WTC11 (cell line): Measurements from ENCODE around the gene IRF2. TPM values are rescaled to one million over a fixed set of nuclear protein-coding genes. Genes with fewer than 3 reads are reported as not detected.
A peak's percentile ranks its signal among the peaks of the same experiment; 100 is the strongest.

Experiments used
- ATAC-seq: fragments of 200-7000 bp; cut with Tn5 transposase; 2 replicates; pipeline ENCODE4 v1.10.0; 2021; ENCODE audit warnings: mild to moderate bottlenecking, moderate library complexity
- CTCF ChIA-PET: fragments of 300-600 bp; sonication (Branson Sonifier 250); formaldehyde crosslinking; loops from one replicate; lab custom pipeline; 2021; ENCODE audit warnings: antibody characterized with exemption; lab: Charles Lee
- POLR2A ChIA-PET: fragments of 350-600 bp; sonication (Branson Sonifier 250); formaldehyde crosslinking; loops from one replicate; lab custom pipeline; 2021; ENCODE audit warnings: antibody characterized with exemption; lab: Charles Lee
- DNase-seq: peaks from one replicate; pipeline ENCODE4 v3.0.0; 2021; ENCODE audit warnings: low spot score
- H3K27ac Mint-ChIP-seq: 2 replicates; pipeline ENCODE4 v1.8.0; 2021; ENCODE audit warnings: mixed read lengths
- H3K27me3 Mint-ChIP-seq: 2 replicates; pipeline ENCODE4 v1.8.0; 2021; ENCODE audit warnings: low read depth, mild to moderate bottlenecking, moderate library complexity, mixed read lengths
- H3K36me3 Mint-ChIP-seq: 2 replicates; pipeline ENCODE4 v1.8.0; 2021; ENCODE audit warnings: mixed read lengths
- H3K4me1 Mint-ChIP-seq: 2 replicates; pipeline ENCODE4 v1.8.0; 2022; ENCODE audit warnings: mixed read lengths
- H3K4me3 Mint-ChIP-seq: 2 replicates; pipeline ENCODE4 v1.8.0; 2021; ENCODE audit warnings: mild to moderate bottlenecking, moderate library complexity, mixed read lengths
- H3K9me3 Mint-ChIP-seq: 2 replicates; pipeline ENCODE4 v1.8.0; 2021; ENCODE audit warnings: mixed read lengths
- AR ChIP-seq: fragments of 250-450 bp; sonication (Bioruptor Pico); IDR thresholded peaks from 2 replicates; pipeline ENCODE4 v1.9.0; 2021; ENCODE audit warnings: mild to moderate bottlenecking
- ATF1 ChIP-seq: sonication (generic); formaldehyde crosslinking; IDR thresholded peaks from 2 replicates; pipeline ENCODE4 v1.8.1; 2023; ENCODE audit warnings: mild to moderate bottlenecking, moderate library complexity, missing genetic modification reagents
- EMX1 ChIP-seq: fragments of 250-450 bp; sonication (Bioruptor Pico); IDR thresholded peaks from 2 replicates; pipeline ENCODE4 v1.8.0; 2021; ENCODE audit warnings: mild to moderate bottlenecking
- ETV6 ChIP-seq: sonication (generic); formaldehyde crosslinking; IDR thresholded peaks from 2 replicates; pipeline ENCODE4 v1.8.1; 2022; ENCODE audit warnings: mild to moderate bottlenecking, missing genetic modification reagents
- FOXP4 ChIP-seq: sonication (generic); formaldehyde crosslinking; IDR thresholded peaks from 2 replicates; pipeline ENCODE4 v1.8.0; 2022; ENCODE audit warnings: mild to moderate bottlenecking, missing genetic modification reagents
- GABPB1 ChIP-seq: sonication (generic); formaldehyde crosslinking; IDR thresholded peaks from 2 replicates; pipeline ENCODE4 v1.8.1; 2023; ENCODE audit warnings: mild to moderate bottlenecking, missing genetic modification reagents
- JUN ChIP-seq: sonication (generic); formaldehyde crosslinking; IDR thresholded peaks from 2 replicates; pipeline ENCODE4 v1.8.0; 2023; ENCODE audit warnings: mild to moderate bottlenecking, missing genetic modification reagents
- KAT7 ChIP-seq: sonication (generic); formaldehyde crosslinking; IDR thresholded peaks from 2 replicates; pipeline ENCODE4 v1.8.1; 2023; ENCODE audit warnings: missing genetic modification reagents, mild to moderate bottlenecking, borderline replicate concordance
- NFE2L1 ChIP-seq: sonication (generic); formaldehyde crosslinking; IDR thresholded peaks from 2 replicates; pipeline ENCODE4 v1.8.1; 2023; ENCODE audit warnings: missing genetic modification reagents
- NFYB ChIP-seq: sonication (generic); formaldehyde crosslinking; conservative IDR thresholded peaks from 2 replicates; pipeline ENCODE4 v1.8.0; 2022; ENCODE audit warnings: low read depth, missing genetic modification reagents
- NR2C2 ChIP-seq: sonication (generic); formaldehyde crosslinking; IDR thresholded peaks from 2 replicates; pipeline ENCODE4 v1.8.0; 2022; ENCODE audit warnings: mild to moderate bottlenecking, missing genetic modification reagents
- RORB ChIP-seq: fragments of 250-450 bp; sonication (Bioruptor Pico); IDR thresholded peaks from 2 replicates; pipeline ENCODE4 v1.9.0; 2021; ENCODE audit warnings: mild to moderate bottlenecking
- ZBTB43 ChIP-seq: sonication (generic); formaldehyde crosslinking; IDR thresholded peaks from 2 replicates; pipeline ENCODE4 v1.8.1; 2023; ENCODE audit warnings: mild to moderate bottlenecking, missing genetic modification reagents
- ZNF138 ChIP-seq: sonication (generic); formaldehyde crosslinking; conservative IDR thresholded peaks from 2 replicates; pipeline ENCODE4 v1.8.1; 2022; ENCODE audit warnings: mild to moderate bottlenecking, moderate library complexity, missing genetic modification reagents
- ZNF219 ChIP-seq: sonication (generic); formaldehyde crosslinking; IDR thresholded peaks from 2 replicates; pipeline ENCODE4 v1.8.0; 2023; ENCODE audit warnings: missing genetic modification reagents, mild to moderate bottlenecking, borderline replicate concordance
- total RNA-seq: library from RNA; stranded (reverse); gene quantifications from 3 replicates; pipeline ENCODE4 v1.2.3, GENCODE V29; 2021
- TF ChIP-seq, protein P1 (sequence below): sonication (generic); formaldehyde crosslinking; IDR thresholded peaks from 2 replicates; pipeline ENCODE4 v1.8.1; 2023; ENCODE audit warnings: mild to moderate bottlenecking, missing genetic modification reagents, moderate library complexity
- TF ChIP-seq, protein P2 (sequence below): fragments of 250-450 bp; sonication (Bioruptor Pico); IDR thresholded peaks from 2 replicates; pipeline ENCODE4 v1.8.0; 2021; ENCODE audit warnings: mild to moderate bottlenecking
- TF ChIP-seq, protein P3 (sequence below): sonication (generic); formaldehyde crosslinking; IDR thresholded peaks from 2 replicates; pipeline ENCODE4 v1.8.0; 2022; ENCODE audit warnings: mild to moderate bottlenecking, missing genetic modification reagents

IRF2 gene
- total RNA-seq, 1 experiment from 2014 or later: 11.8 TPM

DNA sequence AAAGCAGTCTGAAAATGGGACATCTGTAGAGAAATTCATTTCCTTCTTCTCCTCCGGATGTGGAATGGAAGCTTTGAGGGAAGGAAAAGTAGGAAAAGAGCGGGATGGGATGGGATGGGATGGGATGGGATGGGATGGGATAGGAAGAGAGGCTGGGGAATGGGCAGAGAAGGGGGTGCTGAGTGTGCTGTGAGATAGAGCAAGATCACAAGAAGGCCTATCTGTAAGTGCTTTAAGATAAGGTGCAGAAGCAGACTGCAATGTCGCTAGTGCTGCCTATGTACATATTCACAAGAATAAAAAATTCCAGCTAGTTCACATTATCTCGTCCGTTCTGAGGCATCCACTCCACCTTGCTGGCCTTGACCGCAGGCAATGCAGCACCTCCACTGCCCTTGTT lies 86.2 kb downstream of the IRF2 start (continued):
- TF ChIP-seq EMX1 (CRISPR knock-in tag) (no peak), GABPB1 (no peak), ZBTB43 (CRISPR knock-in tag) (no peak), ZNF219 (no peak), KAT7 (no peak), RORB (CRISPR knock-in tag) (no peak), AR (no peak), FOXP4 (CRISPR knock-in tag) (no peak), ETV6 (CRISPR knock-in tag) (no peak), ATF1 (CRISPR knock-in tag) (no peak), NFE2L1 (no peak), ZNF138 (CRISPR knock-in tag) (no peak)
- TF ChIP-seq, protein P1, sequence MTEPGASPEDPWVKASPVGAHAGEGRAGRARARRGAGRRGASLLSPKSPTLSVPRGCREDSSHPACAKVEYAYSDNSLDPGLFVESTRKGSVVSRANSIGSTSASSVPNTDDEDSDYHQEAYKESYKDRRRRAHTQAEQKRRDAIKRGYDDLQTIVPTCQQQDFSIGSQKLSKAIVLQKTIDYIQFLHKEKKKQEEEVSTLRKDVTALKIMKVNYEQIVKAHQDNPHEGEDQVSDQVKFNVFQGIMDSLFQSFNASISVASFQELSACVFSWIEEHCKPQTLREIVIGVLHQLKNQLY (CRISPR knock-in tag): no peak

DNA sequence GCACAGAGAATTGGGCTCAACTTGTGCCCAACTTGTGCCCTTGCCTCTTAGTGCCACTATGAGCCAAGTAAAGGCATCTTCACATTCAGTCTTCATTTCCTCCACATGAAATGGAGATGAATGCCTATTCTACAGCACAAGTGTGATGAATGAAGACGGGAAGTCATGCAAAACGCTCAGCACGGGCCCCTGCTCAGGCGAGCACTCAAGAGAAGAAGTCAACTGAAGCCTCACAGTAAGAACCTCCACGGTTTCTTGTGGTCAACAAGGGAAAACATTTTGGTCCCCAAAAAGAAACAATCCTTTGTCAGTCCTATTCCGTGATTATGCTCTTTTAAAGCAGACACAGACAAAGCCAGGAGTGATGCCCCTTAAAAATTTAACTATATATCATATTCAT lies 87.0 kb downstream of the IRF2 start:
- ChIA-PET POLR2A (no interaction called here), CTCF (no interaction called here)
- DNase-seq (no peak), ATAC-seq (no peak)
- TF ChIP-seq NFYB (CRISPR knock-in tag) (no peak), NR2C2 (CRISPR knock-in tag) (no peak), FOXP4 (CRISPR knock-in tag) (no peak), JUN (CRISPR knock-in tag) (no peak), GABPB1 (no peak)
- TF ChIP-seq, protein P2, sequence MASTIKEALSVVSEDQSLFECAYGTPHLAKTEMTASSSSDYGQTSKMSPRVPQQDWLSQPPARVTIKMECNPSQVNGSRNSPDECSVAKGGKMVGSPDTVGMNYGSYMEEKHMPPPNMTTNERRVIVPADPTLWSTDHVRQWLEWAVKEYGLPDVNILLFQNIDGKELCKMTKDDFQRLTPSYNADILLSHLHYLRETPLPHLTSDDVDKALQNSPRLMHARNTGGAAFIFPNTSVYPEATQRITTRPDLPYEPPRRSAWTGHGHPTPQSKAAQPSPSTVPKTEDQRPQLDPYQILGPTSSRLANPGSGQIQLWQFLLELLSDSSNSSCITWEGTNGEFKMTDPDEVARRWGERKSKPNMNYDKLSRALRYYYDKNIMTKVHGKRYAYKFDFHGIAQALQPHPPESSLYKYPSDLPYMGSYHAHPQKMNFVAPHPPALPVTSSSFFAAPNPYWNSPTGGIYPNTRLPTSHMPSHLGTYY: no peak
- TF ChIP-seq, protein P3, sequence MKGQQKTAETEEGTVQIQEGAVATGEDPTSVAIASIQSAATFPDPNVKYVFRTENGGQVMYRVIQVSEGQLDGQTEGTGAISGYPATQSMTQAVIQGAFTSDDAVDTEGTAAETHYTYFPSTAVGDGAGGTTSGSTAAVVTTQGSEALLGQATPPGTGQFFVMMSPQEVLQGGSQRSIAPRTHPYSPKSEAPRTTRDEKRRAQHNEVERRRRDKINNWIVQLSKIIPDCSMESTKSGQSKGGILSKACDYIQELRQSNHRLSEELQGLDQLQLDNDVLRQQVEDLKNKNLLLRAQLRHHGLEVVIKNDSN (CRISPR knock-in tag): no peak
- Mint-ChIP-seq H3K4me3 (no peak overlapping the region), H3K36me3 (peaks cover 27% of the 10 kb centered on the region), H3K9me3 (peaks cover 8% of the 10 kb centered on the region), H3K27me3 (no peaks in the 10 kb centered on the region), H3K27ac (peak overlapping the region; percentile 99), H3K4me1 (peaks cover 87% of the 10 kb centered on the region)
